22Rv1 (cell line): ENCODE results near the gene SMYD3.

ENCODE experiments used
- H3K27ac ChIP-seq: fragments of 450-650 bp; 2 replicates; pipeline ENCODE4 v1.5.1; 2017
- CTCF ChIP-seq: fragments of 450-650 bp; IDR thresholded peaks from 2 replicates; pipeline ENCODE4 v1.5.1; 2017; ENCODE audit warnings: mild to moderate bottlenecking
- ZFX ChIP-seq: fragments of 450-650 bp; IDR thresholded peaks from 2 replicates; pipeline ENCODE4 v1.6.1; 2017; ENCODE audit warnings: antibody characterized with exemption, borderline replicate concordance

SMYD3 gene

DNA sequence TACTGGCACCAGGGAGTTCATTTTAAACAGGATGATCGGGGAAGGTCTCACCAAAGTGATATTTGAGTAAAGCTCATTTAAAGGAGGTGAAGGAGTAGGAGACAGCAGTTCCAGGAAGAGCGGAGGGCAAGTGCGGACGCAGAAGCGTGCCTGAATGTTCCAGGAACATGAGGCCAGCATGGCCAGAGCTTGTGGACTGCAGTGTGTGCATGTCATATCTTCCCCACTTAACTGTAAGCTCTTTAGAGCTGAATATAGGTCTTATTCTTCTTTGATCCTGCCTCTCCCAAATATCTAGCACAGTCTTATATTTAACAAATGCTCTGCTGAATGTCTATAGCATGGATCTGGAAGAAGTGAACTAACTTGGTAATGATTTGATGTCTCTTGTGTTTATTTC is 639.3 kb downstream of the SMYD3 start:
- no peak overlapping the region for H3K27ac ChIP-seq
- no peak for TF ChIP-seq CTCF
- no peak for TF ChIP-seq ZFX

DNA sequence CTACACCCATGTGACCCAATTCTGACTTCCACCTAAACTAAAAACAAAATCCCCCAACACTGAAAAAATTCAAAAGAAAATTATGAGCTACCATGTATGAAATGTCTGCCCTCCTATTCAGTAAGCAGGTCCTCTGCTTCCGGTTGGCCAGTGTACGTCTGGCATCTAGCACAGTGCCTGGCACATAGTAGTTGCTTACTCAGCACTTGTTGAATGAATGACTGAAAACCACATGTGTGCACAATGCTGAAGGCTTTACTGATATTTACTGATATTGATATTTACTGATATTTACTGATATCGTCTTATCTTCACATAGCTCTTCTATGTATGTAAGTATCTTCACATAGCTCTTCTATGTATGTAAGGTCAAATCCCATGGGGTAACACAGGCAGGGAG is 642.2 kb downstream of the SMYD3 start:
- no peak for TF ChIP-seq ZFX
- TF ChIP-seq CTCF: no peak
- H3K27ac ChIP-seq: no peak overlapping the region

- H3K27ac ChIP-seq: no peak overlapping the region
- no peak for TF ChIP-seq ZFX
- no peak for TF ChIP-seq CTCF
Observed at GRCh38 chr1:245863566-245864184, 643.4 kb downstream of the SMYD3 start.

DNA sequence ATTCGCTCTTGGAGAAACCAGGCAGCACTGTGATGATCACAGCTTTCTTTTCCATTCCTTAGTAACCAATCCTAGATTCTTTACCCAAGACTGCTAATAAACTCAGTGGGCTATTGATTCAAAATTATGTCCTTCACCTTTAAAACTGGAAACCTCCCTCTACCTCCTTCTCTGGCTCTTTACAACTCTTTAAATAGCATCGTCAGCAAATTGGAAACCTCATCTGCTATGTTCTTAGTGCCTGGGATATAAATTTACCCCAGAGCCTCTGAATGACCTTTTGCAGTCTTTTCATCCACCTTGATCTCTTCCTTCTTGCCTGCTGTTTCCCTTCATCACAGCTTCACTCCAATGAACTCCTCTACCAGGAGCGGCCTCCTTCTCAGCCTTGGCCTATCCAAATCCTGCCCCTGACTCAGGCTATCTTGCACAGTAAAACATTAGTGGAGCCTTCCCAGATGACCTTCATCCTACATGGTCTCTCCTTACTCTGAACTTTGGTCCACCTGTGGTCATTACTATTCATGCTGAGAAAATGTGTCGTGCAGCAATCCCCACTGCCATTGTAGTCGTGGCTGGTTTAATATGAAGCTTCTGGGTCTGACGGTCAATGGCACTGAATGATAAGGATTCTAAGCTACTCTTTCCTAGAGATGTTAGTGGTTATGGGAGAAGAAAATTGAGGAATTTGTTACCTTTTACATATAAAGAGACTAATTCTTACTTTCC is 644.1 kb downstream of the SMYD3 start:
- TF ChIP-seq CTCF: no peak
- TF ChIP-seq ZFX: no peak
- H3K27ac ChIP-seq: no peak overlapping the region

- TF ChIP-seq CTCF: no peak
- no peak for TF ChIP-seq ZFX
Observed at GRCh38 chr1:245860657-245861544, 646.2 kb downstream of the SMYD3 start.

GRCh38 chr1:245859493-245860114 is 647.5 kb downstream of the SMYD3 start:
- TF ChIP-seq CTCF (no peak), ZFX (no peak)
- H3K27ac ChIP-seq: no peak overlapping the region

More at GRCh38 chr1:245860657-245861544, 646.2 kb downstream of the SMYD3 start:
- no peak overlapping the region for H3K27ac ChIP-seq
